GM19468 (cell line): ENCODE data around the gene TTLL6.

Source experiments
- ATAC-seq: cut with Tn5 transposase; IDR thresholded peaks from one replicate; pipeline ENCODE4 v1.9.1; 2021; ENCODE audit warnings: mild to moderate bottlenecking, moderate library complexity, moderate number of reproducible peaks; ENCODE audit not compliant: unreplicated experiment; ENCODE audit errors: extremely low read depth

TTLL6 gene

DNA sequence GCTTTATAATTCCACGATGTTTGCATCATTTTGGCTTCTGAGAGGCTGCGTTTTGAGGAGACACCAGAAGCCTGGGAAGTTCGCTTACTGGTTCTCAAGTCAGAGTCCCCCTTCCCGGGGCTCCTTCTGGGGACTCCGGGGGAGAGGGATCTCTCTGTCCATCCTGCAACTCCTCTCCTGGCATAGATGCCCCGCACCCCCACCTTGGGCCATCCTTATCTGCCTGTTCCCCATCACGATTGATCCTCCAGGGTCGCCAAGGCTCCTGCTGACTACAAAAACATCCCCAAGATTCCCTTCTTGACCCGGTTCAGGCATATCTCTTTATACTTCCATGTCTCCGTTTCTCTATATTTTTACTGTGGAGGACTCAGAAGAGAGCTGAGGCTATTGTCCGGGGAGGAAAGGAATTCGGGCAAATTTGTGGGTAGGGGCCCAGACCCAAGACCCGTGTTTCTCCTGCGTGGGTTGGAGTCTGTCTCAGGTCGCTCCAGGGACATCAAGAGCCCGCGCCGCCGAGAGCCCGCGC, 70.0 kb downstream of the TTLL6 start:
- no peak for ATAC-seq

DNA sequence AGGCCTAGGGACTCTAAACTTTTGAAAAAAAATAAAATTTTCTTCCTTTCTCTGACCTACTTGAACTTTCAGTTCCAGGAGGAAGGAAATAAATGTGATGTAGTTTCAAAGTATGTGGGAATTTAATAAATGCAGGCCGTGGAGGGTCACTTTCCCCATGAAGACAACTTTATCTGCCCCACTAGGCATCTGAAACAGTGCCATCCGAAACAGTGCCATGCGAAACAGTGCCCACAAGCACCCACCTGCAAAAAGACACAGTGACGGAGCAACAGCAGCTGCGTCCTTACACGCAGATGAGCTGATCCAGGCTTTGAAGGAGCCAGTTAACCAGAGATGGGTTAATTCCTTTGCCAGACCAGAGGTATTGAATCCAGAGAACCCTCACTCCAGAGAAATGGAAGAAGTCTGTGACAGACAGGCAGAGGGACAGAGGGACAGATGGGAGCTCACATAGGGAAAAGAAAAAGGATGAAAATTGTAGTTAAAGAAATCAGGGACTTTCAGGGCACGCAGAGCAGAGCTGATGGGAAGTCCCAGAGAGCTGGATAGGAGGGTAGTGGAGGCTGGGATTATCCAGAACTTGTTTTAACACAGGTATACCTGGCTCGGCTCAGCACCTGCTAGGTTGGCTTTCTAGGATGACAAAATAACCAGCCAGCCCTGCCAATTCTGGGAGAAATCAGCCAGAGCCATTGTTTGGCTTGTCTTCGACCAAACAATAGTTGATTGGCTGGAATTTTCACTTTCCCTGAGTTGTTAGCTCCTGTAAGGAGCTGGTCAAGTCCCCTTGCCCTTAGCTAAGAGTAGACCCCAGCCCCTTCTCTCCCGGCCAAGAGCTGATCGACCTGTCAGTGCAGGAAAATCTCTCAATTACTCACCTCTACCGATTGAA, 71.4 kb downstream of the TTLL6 start:
- no peak for ATAC-seq

DNA sequence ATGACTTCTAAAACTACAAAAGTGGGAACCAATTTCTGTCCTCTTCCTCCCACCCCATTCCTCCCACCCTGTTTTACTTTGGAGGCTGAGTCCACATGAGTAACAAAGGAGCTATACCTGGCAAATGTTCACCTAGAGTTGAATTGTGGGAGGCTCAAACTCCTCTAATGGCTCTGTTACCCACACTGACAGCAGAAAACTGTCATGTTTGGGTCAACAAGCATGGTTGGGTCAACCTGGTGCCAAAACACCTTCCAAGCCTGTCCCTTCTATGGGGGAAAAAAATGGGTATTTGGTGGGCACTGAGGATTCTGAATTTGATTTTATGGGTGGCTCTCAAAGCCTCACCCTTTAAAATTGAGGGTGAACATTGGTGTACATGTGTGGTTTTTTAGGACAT, 76.5 kb downstream of the TTLL6 start:
- ATAC-seq = no peak

DNA sequence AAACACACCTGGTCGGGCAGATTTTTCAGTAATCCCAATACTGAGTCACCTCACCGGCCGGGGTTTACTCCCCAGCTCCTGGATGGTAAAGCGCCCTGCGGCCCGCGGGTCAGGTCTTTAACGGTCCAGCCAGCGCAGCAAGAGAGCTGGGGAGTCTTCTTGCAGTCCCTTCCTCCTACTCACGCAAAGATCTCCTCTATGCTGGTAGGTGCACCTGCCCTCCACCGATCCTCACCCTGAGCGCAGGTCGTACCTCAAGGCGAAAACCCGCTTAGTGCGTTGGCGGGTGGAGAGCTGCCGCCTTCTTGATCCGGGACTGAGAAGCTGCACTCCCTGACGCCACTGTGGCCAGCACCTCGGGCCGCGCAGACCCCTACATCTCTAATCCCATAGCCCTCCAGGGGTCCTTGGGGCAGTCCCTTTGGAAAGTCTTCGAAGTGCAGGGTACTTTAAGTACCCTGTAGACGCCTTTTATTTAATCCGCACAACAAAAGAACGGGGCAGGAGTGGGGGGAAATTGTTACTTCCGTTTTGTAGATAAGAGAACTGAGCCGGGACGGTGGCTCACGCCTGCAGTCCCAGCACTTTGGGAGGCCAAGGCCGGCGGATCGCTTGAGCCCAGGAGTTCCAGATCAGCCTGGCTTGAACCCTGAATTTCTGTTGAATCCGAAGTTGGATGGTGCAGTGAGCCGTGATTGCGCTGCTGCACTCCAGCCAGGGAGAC, 78.1 kb downstream of the TTLL6 start:
- no peak for ATAC-seq

DNA sequence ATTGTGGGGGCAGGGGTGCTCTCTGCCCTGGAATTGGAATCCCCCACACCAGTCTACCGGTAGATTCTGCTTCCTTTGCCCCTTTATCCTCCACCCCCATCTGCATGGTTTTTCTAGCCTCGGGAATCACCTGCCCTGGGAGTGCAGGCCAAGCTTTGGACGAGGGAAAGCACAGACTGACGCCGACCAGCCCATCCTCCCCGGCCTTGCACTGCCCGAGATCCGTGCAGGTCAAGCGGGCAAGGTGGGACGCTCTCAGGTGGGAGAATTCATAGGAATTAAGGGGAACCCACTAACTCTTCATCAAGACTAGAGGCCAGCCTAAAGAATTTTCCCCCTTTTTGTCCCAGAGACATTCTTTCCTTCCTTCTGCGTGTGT, 78.6 kb downstream of the TTLL6 start:
- no peak for ATAC-seq

DNA sequence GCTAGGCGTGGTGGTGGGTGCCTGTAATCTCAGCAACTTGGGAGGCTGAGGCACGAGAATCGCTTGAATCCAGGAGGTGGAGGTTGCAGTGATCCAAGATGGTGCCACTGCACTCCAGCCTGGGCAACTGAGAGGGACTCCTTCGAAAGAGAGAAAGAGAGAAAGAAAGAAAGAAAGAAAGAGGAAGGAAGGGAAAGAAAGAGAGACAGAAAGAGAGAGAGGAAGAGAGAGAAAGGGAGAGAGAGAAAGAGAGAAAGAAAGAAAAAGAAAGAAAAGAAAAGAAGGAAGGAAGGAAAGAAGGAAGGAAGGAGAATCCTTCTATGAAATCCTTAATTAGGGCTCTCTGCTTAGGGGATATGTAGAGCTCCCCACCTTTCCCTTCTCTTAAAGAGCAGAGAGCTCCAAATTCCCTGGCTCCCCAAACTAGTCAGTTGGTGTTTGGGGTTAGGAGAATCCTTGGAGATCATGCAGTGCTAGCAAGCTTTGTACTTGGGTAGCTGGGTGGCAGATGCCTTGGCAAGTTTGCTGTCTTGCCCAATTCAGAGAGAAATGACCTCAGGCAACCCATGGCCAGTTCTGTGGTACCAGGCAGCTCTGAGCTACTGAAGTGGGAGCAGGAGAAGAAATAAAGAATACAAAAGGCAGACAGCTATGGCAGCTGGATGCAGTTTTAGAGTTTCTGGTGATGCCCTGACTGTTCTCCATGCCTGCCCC, 79.5 kb downstream of the TTLL6 start:
- ATAC-seq = no peak

DNA sequence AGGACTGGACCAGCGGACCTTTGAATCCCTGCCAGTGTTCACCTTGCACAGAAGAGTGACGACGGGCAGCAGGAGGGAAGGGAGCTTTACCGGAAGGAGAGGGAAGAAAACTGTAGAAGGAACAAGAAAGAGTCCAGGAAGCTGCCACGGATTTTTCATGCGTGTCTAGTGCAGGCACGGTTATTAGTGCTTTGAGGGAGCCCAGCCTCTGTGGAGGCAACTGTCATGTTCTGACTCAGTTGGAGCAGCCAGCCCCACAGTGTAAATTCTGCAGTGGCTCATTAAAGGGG, 82.0 kb downstream of the TTLL6 start:
- ATAC-seq = no peak

DNA sequence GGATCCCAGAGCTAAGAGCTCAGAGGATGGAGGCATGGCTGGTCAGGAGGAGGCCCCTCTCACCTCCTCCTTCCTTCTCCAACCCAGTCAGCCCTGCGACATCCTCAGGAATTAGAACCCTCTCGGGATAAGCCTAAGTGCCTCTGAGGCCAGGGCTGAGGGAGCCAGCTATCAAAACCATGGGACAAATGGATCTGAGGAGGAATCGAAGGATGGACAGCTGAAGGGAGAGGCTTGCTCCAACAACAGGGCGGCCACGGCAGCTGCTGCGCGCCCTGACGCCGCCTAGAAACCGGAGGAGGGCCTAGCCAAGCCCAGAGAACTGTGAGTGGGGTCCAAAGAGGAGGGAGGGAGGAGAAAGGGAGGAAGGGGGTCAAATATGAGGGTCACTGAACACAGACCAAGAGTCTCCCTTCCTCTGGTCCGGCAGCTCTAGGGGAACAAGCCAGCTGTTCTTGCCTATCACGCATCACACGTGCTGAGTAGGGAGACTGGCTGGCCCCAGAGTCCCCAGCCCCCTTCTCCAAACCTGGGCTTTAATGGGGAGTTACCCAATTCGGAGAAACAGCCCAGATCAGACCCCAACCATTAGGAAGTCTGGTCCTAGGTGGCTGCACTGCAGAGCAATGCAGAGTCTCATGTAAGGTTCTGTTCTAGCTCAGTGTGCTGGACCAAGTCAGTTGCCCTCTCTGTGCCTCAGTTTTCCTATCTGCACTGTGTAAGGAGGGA, 82.5 kb downstream of the TTLL6 start:
- ATAC-seq = no peak

DNA sequence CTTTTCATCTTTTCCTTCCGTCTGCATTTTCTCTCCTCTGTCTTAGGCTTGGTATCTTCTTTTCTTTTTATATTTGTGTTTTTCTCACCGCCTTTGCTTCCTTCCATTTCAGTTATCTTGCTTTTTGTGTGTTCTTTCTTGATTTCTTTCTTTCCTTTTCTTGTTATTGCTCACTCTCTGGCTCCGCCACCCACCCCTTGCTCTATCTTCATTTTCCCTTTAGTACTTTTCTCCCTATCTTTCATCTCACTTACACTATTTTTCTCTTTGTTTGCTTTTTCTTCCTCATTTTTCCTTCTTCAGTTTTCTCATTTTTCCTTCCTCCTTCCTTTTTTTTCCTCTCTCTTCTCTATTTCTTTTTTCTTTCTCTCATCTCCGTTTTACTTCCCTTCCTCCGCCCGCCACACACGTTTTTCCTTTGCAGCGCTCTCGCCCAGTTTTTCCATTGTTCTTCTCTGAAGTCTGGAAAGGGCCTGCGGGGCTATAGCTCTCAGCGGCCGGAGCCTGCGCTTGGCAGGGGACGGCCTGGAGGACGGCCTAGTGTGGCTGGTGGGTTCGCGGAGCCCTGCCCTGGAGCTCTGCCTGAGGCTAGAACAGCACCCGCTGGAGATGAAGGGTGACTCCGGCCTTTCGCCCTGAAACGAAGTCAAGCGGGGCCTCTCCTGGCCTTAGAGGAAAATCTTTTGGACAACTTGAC, 83.2 kb downstream of the TTLL6 start:
- no peak for ATAC-seq

DNA sequence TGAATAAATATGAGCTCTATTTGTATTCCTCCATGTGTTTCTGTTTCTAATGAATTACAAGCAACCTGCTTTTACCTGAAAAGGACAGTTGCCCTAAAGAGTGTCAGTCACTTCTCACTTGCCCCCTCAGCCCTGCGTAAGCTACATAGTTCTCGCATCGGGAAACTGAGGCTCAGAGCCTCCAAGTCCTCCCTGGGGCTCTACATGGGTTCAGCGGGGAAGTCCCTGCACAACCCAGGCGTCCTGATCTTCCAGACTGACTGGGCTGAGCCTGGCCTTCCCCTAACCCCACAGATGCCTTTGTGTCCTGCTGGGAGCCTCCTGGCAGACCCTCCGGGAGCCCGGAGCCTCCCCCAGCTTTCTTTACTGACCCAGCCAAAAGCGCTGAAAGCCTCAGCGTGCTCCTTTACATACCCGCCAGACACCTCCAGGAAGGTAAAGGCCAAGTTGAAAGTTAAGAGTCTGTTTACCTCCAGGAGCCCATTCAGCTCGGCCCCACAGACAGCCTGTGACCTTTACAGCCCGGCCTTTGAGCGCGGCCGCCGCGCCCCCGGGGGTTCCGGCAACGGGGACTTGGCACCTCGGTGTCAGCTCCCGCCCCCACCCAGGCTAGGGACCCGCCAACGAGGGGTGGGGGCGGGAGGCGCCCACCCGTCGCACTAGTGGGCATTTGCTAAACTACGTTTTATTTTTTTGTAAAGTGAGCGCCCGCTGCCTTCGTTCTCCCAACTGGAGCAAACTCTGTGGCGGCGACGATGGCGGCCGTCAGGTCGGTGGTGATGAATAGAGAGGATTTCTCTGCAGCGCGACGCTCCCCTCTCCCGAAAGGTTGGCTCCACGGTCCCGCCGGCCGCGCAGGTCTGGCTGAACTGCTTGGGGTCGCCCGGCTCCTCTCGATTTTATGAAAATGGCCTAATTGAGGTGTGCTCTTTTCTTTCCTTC, 84.1 kb downstream of the TTLL6 start:
- ATAC-seq = no peak

DNA sequence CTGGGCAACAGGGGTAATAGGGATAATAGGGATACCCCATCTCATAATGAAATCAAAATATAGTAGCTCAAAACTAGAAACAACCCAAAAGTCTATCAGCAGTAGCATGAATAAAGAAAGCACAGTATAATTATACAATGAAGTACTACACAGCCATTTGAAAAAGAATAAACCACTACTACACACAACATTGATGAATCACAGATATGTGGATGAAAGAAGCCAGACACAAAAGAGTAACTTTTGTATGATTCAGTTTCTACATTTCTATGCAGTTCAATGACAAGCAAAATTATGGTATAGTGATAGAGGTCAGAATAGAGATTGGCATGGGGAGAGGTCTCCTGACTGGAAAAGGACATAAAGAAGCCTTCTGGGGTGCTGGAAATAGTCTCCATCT, 85.7 kb downstream of the TTLL6 start:
- ATAC-seq = no peak

DNA sequence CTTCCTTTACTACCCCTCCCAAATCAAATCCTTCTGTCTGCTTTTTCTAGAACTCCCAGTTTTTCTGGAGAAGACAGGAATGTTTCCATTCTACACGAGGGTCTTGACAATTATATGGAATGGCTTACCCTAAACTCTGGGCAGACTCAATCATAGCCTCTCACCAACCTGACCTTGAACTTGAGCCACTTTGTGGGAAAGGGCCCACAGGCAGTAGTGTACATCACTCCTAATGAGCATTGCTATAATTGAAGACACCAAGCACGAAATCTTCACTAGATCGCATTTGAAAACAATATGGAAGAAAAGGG, 86.8 kb downstream of the TTLL6 start:
- ATAC-seq = no peak

DNA sequence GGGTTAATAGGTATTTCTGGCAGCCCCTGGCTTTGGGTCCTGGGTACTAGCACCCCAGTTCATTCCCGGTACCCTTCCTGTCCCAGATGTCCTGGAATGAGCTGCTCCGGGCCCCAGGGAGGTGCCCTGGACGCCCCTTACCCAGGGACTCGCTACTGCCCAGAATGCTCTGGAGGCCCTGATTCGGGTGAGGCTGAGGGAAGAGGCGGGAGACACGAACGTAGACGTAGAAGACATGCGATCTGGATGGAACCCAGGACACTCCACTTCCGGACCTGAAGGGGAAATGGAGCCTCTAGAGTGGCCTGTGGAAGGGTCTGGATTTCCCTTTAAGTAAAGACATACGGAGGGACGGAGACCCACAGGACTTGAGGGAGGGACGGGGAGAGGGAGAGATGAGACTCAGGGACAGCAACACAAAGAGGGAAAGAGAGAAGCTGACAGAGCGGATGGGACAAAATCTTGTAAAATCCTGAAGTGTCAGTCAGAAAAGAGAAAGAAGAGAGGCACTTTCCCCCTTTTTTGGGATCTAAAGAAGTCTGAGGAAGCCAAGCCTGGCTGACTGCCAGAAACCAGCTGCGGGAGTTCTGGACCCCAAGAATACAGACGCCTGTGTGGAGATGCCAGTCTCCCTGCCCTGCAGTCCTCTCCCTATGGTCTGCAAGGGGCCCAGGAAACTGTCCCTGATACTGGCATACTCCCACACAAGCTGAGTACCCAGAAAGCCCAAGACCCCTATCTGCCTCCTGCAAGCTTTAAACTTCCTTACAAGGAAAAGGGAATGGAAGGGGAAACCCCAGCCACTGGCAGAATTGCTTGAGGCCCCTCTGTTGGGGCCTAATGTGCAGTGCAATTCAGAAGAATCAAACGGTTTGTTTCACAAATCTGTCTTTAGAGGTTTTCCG, 87.4 kb downstream of the TTLL6 start:
- ATAC-seq = no peak

DNA sequence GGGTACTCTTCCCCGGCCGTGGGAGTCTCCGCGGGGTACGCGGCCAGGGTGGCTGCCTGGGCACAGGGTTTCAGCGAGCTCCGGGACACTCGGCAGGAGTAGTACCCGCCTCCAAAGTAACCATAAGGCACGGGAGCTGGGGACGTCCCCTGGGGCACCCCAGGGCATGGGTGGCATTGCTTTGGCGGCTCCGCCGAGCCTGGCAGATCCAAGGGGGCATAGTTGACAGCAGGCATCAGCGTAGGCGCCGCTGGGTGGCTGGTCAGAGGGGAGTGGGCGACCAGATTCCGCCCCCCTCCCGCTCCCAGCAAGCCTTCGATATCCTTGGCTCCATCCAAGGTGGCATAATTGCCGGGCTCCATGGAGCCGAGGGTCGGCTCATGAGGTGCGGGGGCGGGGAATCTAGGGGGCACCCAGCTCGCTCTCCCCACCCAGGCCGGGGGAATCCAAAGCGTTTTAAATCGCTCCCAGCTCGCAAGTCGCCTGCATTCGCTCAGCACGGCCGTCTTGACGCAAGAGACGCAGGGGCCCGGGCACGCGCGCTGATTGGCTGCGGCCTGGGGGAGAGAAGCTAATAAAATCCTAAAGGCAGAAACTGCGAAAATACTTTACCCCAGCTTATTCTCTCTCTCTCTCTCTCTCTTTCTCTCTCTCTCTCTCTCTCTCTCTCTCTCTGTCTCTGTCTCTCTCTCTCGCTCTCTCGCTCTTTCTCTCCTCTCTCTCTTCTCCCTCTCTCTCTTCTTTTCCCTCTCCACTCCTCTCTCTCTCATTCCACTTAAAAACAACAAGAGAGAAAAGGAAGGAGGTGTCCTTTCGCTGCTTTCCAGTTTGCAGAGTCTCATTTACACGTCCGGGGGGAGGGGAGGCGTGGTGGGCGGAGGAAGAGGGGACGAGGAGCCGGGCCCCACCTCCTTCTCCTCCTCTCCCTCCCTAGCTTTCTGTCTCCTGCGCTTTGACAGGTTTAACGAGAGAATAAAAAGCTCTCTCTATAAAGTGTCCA, 88.5 kb downstream of the TTLL6 start, which contains the start of gene HOXB13:
HOXB13 (minus strand) TSS at position 519 of the 1,000 bp plus-strand sequence; CDS start at position 362, 157 bp downstream.
- no peak for ATAC-seq

DNA sequence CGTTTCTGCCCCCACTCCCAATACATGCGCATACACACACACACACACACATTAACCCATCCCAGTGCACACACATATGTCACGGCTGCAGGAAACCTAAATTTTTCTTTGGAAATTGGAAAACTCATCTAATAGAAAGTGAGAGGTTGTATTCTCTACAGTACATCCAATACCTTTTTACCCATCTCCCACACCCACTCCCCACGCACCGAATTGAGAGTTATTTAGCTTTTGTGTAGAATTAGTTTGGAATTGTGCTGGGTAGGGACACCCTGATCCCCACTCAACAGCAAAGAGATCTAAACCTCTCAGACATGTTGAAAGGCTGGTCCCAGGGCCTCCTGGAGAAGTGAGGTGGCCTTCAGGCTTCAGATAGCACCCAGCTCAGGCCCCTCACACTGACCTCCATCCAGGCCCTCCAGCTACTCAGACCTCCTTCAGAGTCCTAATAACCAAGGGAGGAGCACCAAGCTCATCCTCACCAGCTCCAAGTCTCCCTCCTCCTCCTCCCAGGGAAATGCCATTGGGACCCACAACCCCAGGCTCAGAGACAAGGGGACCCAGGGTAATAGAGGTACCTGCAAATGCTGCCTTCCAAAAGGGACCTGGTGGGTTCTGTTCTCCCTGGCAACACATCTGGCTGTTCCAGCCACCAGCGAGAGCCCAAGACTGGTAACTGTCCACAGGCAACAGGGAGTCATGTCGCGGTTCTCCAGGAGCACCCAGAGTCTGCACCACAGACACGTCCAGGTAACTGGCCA, 89.4 kb downstream of the TTLL6 start:
- no peak for ATAC-seq

DNA sequence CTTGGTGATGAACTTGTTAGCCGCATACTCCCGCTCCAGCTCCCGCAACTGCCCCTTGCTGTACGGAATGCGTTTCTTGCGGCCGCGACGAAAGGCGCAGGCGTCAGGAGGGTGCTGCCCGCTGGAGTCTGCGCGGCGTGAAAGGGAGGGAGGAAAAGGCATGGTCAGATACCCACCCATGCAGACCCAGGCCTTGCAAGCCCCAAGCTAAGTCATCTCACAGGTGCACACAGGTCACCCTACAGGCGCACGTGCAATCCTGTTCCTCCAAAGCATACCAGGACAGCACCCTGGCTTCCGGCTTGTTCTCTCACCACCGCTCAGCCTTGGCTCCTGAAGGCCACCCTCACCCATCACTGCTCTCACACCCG, 90.1 kb downstream of the TTLL6 start:
- no peak for ATAC-seq
